DND-41 (cell line): ENCODE results near the gene CEP290.

Experiments used
- EZH2 ChIP-seq: IDR thresholded peaks from 3 replicates; pipeline ENCODE4 v1.6.1; 2012; ENCODE audit warnings: borderline replicate concordance, low read depth, mild to moderate bottlenecking, moderate library complexity, low read length, inconsistent platforms; ENCODE audit not compliant: severe bottlenecking
- TF ChIP-seq, protein P1 (sequence below): IDR thresholded peaks from 2 replicates; pipeline ENCODE4 v1.5.1; 2012; ENCODE audit warnings: borderline replicate concordance, low read length, moderate library complexity, mild to moderate bottlenecking; ENCODE audit not compliant: poor library complexity, severe bottlenecking; ENCODE audit errors: extremely low read depth

DNA sequence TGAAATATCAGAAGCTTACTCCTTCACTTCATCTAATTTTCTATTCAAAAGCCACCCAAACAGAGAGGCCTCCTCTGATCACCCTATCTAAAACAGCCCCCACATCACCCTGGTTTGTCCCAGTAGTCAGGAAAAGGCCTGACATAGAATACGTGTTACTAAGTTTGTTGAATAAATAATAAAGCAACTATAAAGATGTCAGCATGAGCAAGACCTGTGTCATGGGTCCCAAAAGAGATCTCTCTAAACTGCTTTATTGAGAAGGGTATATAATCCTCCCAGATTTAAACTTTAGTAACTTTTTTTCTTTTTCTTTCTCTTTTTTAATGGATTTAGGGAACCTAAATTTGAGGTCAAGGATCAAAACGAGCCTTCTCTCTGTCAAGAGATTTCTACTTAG lies 85.3 kb downstream of the CEP290 start:
- TF ChIP-seq, protein P1, sequence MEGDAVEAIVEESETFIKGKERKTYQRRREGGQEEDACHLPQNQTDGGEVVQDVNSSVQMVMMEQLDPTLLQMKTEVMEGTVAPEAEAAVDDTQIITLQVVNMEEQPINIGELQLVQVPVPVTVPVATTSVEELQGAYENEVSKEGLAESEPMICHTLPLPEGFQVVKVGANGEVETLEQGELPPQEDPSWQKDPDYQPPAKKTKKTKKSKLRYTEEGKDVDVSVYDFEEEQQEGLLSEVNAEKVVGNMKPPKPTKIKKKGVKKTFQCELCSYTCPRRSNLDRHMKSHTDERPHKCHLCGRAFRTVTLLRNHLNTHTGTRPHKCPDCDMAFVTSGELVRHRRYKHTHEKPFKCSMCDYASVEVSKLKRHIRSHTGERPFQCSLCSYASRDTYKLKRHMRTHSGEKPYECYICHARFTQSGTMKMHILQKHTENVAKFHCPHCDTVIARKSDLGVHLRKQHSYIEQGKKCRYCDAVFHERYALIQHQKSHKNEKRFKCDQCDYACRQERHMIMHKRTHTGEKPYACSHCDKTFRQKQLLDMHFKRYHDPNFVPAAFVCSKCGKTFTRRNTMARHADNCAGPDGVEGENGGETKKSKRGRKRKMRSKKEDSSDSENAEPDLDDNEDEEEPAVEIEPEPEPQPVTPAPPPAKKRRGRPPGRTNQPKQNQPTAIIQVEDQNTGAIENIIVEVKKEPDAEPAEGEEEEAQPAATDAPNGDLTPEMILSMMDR, result no peak
- no peak for TF ChIP-seq EZH2
